Central memory CD4-positive, alpha-beta T cell (primary cell): ENCODE results near the gene NT5DC2.

Source experiments
- DNase-seq: peaks from one replicate; pipeline ENCODE4 v3.0.0; 2022

The NT5DC2 gene

GRCh38 chr3:52524752-52525679 lies 8.6 kb downstream of the NT5DC2 start:
- no peak for DNase-seq

- DNase-seq = no peak
These were observed 9.4 kb downstream of the NT5DC2 start for GRCh38 chr3:52524258-52524751.

GRCh38 chr3:52523386-52524257 lies 10.0 kb downstream of the NT5DC2 start:
- no peak for DNase-seq

- DNase-seq = no peak
These were observed 10.9 kb downstream of the NT5DC2 start for GRCh38 chr3:52522651-52523251.

GRCh38 chr3:52521881-52522650 lies 11.6 kb downstream of the NT5DC2 start:
- no peak for DNase-seq

- DNase-seq = no peak
These were observed 12.2 kb downstream of the NT5DC2 start for GRCh38 chr3:52521488-52521824.

- DNase-seq = no peak
These were observed 12.8 kb downstream of the NT5DC2 start for GRCh38 chr3:52520716-52521487.

- DNase-seq = no peak
These were observed 13.5 kb downstream of the NT5DC2 start for GRCh38 chr3:52520141-52520667.

- no peak for DNase-seq
These were observed 14.1 kb downstream of the NT5DC2 start for GRCh38 chr3:52519445-52520140.

- DNase-seq = no peak
These were observed 14.8 kb downstream of the NT5DC2 start for GRCh38 chr3:52518723-52519444.

GRCh38 chr3:52517796-52518722 lies 15.6 kb downstream of the NT5DC2 start:
- no peak for DNase-seq

GRCh38 chr3:52516509-52517195 lies 17.0 kb downstream of the NT5DC2 start:
- no peak for DNase-seq

- DNase-seq = no peak
These were observed 18.5 kb downstream of the NT5DC2 start for GRCh38 chr3:52515192-52515591.

- no peak for DNase-seq
These were observed 19.1 kb downstream of the NT5DC2 start for GRCh38 chr3:52514576-52514975.

GRCh38 chr3:52513281-52513680 lies 20.4 kb downstream of the NT5DC2 start:
- DNase-seq = no peak

GRCh38 chr3:52512727-52513126 lies 20.9 kb downstream of the NT5DC2 start:
- DNase-seq = no peak

- no peak for DNase-seq
These were observed 21.6 kb downstream of the NT5DC2 start for GRCh38 chr3:52512105-52512504.

- no peak for DNase-seq
These were observed 22.1 kb downstream of the NT5DC2 start for GRCh38 chr3:52511509-52511908.
